K562 (cell line): ENCODE measurements around the gene LEPROT. TPM values are rescaled to one million over a fixed set of nuclear protein-coding genes. Genes with fewer than 3 reads are reported as not detected.
A peak's percentile ranks its signal among the peaks of the same experiment; 100 is the strongest.

Source experiments
- BRF2 ChIP-seq: IDR thresholded peaks from 3 replicates; pipeline ENCODE4 v1.6.1; 2011; ENCODE audit warnings: borderline replicate concordance, mild to moderate bottlenecking; ENCODE audit not compliant: insufficient read length, insufficient read depth
- CBX5 ChIP-seq: IDR thresholded peaks from 2 replicates; pipeline ENCODE4 v1.6.1; 2014; ENCODE audit warnings: low read depth, borderline replicate concordance
- HCFC1 ChIP-seq: IDR thresholded peaks from 2 replicates; pipeline ENCODE4 v1.6.1; 2012; ENCODE audit warnings: low read depth, low read length, improper control_type of control experiment
- HMG20A ChIP-seq: fragments of 450-650 bp; formaldehyde crosslinking; conservative IDR thresholded peaks from 2 replicates; pipeline ENCODE4 v1.4.0; 2020; ENCODE audit warnings: mild to moderate bottlenecking, mixed read lengths
- NCOA1 ChIP-seq: fragments of 450-650 bp; IDR thresholded peaks from 2 replicates; pipeline ENCODE4 v1.6.1; 2016; ENCODE audit warnings: low read depth
- NCOA2 ChIP-seq, 2 experiments: fragments of 450-650 bp; IDR thresholded peaks; 2 replicates each; pipeline ENCODE4 v1.6.1; 2018; ENCODE audit warnings: mild to moderate bottlenecking in 2 of 2, moderate library complexity in 1 of 2; ENCODE audit not compliant: partially characterized antibody in 2 of 2
- NEUROD1 ChIP-seq: fragments of 150-350 bp; IDR thresholded peaks from 2 replicates; pipeline ENCODE4 v1.6.1; 2014; ENCODE audit warnings: borderline replicate concordance, low read length, low read depth; ENCODE audit not compliant: partially characterized antibody
- PYGO2 ChIP-seq: fragments of 450-650 bp; IDR thresholded peaks from 2 replicates; pipeline ENCODE4 v1.6.1; 2016; ENCODE audit warnings: mild to moderate bottlenecking, missing genetic modification characterization, moderate library complexity, missing compliant biosample characterization
- SMAD4 ChIP-seq: fragments of 250-450 bp; sonication (Bioruptor Pico); conservative IDR thresholded peaks from 2 replicates; pipeline ENCODE4 v1.8.0; 2021; ENCODE audit warnings: inconsistent platforms, mild to moderate bottlenecking, moderate library complexity
- SMARCA4 ChIP-seq: fragments of 450-650 bp; IDR thresholded peaks from 2 replicates; pipeline ENCODE4 v1.6.1; 2016
- SOX6 ChIP-seq: fragments of 450-650 bp; IDR thresholded peaks from 2 replicates; pipeline ENCODE4 v1.6.1; 2014; ENCODE audit warnings: mild to moderate bottlenecking
- TEAD4 ChIP-seq, 2 experiments: sonication (generic) in 1 of 2; formaldehyde crosslinking in 1 of 2; IDR thresholded peaks; 2 replicates each; pipeline versions ENCODE4 v1.6.1 to v1.8.0; 2012 to 2022; ENCODE audit warnings: borderline replicate concordance in 1 of 2, inconsistent platforms in 1 of 2, low read length in 1 of 2, mild to moderate bottlenecking in 1 of 2, missing genetic modification reagents in 1 of 2
- XRCC4 ChIP-seq: IDR thresholded peaks from one replicate; pipeline ENCODE4 v1.6.1; 2011; ENCODE audit not compliant: insufficient read depth, insufficient read length; ENCODE audit errors: extremely low read depth
- ZBED1 ChIP-seq: IDR thresholded peaks from 2 replicates; pipeline ENCODE4 v1.6.1; 2014
- ZBTB7A ChIP-seq: IDR thresholded peaks from 2 replicates; pipeline ENCODE4 v1.6.1; 2011; ENCODE audit warnings: low read depth, mild to moderate bottlenecking, low read length, moderate library complexity, borderline replicate concordance; ENCODE audit not compliant: control insufficient read depth
- ZNF133 ChIP-seq: fragments of 250-450 bp; sonication (Bioruptor Pico); IDR thresholded peaks from 2 replicates; pipeline ENCODE4 v1.4.0; 2020; ENCODE audit warnings: mild to moderate bottlenecking
- ZNF212 ChIP-seq: fragments of 450-650 bp; formaldehyde crosslinking; IDR thresholded peaks from 2 replicates; pipeline ENCODE4 v1.4.0; 2020; ENCODE audit warnings: mild to moderate bottlenecking
- ZZZ3 ChIP-seq: fragments of 450-650 bp; IDR thresholded peaks from 2 replicates; pipeline ENCODE4 v1.6.1; 2016; ENCODE audit warnings: antibody characterized with exemption, mild to moderate bottlenecking, moderate library complexity
- polyA plus RNA-seq, 8 experiments: library from polyadenylated mRNA; depleted of rRNA in 4 of 8; stranded (reverse) in 5 of 8; unstranded in 3 of 8; fragments of >200 nt; fragmentation: Nextera tagmentation in 2 of 8; fragmentation: Illumina TruSeq in 1 of 8; extraction: Ambion mirVana in 2 of 8; extraction: Trizol in 1 of 8; gene quantifications; 2 replicates each; pipeline versions ENCODE4 v1.2.1 to v1.2.3, GENCODE V29; 2011 to 2014; ENCODE audit warnings: inconsistent platforms in 1 of 8, missing spikeins in 1 of 8
- total RNA-seq, 7 experiments: library from RNA; depleted of rRNA in 6 of 7; stranded (reverse); fragments of >200 nt in 6 of 7; fragmentation: Illumina TruSeq in 2 of 7; extraction: Trizol in 2 of 7; gene quantifications; 2 replicates each; pipeline versions ENCODE4 v1.2.1 to v1.2.3, GENCODE V29; 2011 to 2021; ENCODE audit warnings: low replicate concordance in 1 of 7
- TF ChIP-seq, protein P1 (sequence below): fragments of 450-650 bp; IDR thresholded peaks from 2 replicates; pipeline ENCODE4 v1.6.1; 2016
- TF ChIP-seq, protein P2 (sequence below), 2 experiments: IDR thresholded peaks; 2 replicates each; pipeline ENCODE4 v1.6.1; 2011; ENCODE audit warnings: borderline replicate concordance in 1 of 2, control low read depth in 1 of 2, low read depth in 1 of 2, low read length in 1 of 2, mild to moderate bottlenecking in 1 of 2, mixed read lengths in 1 of 2, moderate library complexity in 1 of 2; ENCODE audit not compliant: insufficient read depth in 1 of 2, insufficient read length in 1 of 2, poor library complexity in 1 of 2, severe bottlenecking in 1 of 2; ENCODE audit errors: extremely low read depth in 1 of 2
- TF ChIP-seq, protein P3 (sequence below), 3 experiments: fragments of 200-800 bp in 1 of 3; fragments of 250-450 bp in 1 of 3; fragments of 450-650 bp in 1 of 3; sonication (Bioruptor Pico) in 1 of 3; sonication (Bioruptor generic) in 1 of 3; formaldehyde crosslinking in 1 of 3; IDR thresholded peaks; 2 replicates each; pipeline versions ENCODE4 v1.6.1 to v1.8.0; 2016 to 2022; ENCODE audit warnings: mild to moderate bottlenecking in 2 of 3, missing genetic modification characterization in 2 of 3, missing compliant biosample characterization in 1 of 3, moderate library complexity in 1 of 3

The LEPROT gene
- total and polyA plus RNA-seq, 9 of the 15 experiments (the other 6 are each of a cell fraction or from before 2014, with no cell fraction given) = 28.1 to 97.5 (median 45.8) TPM

DNA sequence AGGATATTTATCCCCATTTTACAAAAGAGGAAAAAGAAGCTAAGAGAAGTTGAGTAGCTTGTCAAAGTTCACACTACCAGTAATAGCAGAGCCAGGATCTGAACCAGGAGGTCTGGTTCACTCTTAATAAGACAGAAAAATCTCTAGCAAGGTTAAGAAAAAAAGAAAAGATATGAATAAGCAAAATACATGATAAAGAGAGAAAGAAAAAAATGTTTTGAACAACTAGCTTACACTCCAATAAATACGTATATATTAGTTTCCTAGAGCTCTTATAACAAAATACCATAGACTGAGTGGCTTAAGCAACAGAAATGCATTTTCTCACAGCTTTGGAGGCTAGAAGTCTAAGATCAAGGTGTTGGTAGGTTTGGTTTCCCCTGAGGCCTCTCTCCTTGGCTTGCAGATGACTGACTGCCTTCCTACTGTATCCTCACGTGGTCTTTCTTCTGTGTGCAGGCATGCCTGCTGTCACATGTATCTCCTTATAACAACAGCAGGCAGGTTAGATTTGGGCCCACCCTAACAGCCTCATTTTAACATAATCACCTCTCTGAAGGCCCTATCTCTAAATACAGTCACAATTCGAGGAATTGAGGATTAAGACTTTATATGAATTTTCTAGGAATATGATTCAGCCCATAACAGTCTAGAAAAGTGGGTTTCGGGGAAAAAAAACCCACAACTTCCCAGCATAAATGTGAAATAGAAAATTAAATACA is 60.4 kb downstream of the LEPROT start (continued):
- TF ChIP-seq HMG20A (CRISPR knock-in tag) (no peak), ZZZ3 (no peak), ZBED1 (peak; percentile 29; the same call in 1 of the 2 replicates), BRF2 (no peak), CBX5 (no peak), SOX6 (peak; percentile 93), NCOA1 (peak; percentile 87; the same call in 1 of the 2 replicates), ZNF212 (CRISPR knock-in tag) (no peak), NCOA2 (IDR thresholded peaks at IDR 0.05; ENCODE audit: partially characterized antibody in 2 of 2) (peak; percentile 44 to 62), TEAD4 (IDR thresholded peaks at IDR 0.05; ENCODE audit: low read length) (peak; percentile 89), TEAD4 (CRISPR knock-in tag; IDR thresholded peaks at IDR 0.05; ENCODE audit: borderline replicate concordance) (no peak), NEUROD1 (peak; percentile 48), PYGO2 (tag) (no peak), ZBTB7A (no peak), SMAD4 (CRISPR knock-in tag) (peak; percentile 82), ZNF133 (CRISPR knock-in tag) (no peak), XRCC4 (no peak), SMARCA4 (peak; percentile 92), HCFC1 (no peak)
- TF ChIP-seq, protein P1, sequence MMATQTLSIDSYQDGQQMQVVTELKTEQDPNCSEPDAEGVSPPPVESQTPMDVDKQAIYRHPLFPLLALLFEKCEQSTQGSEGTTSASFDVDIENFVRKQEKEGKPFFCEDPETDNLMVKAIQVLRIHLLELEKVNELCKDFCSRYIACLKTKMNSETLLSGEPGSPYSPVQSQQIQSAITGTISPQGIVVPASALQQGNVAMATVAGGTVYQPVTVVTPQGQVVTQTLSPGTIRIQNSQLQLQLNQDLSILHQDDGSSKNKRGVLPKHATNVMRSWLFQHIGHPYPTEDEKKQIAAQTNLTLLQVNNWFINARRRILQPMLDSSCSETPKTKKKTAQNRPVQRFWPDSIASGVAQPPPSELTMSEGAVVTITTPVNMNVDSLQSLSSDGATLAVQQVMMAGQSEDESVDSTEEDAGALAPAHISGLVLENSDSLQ = peak; percentile 94
- TF ChIP-seq, protein P2, sequence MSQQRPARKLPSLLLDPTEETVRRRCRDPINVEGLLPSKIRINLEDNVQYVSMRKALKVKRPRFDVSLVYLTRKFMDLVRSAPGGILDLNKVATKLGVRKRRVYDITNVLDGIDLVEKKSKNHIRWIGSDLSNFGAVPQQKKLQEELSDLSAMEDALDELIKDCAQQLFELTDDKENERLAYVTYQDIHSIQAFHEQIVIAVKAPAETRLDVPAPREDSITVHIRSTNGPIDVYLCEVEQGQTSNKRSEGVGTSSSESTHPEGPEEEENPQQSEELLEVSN (IDR thresholded peaks at IDR 0.05; ENCODE audit: borderline replicate concordance in 1 of 2, extremely low read depth in 1 of 2, insufficient read depth in 1 of 2, insufficient read length in 1 of 2, low read depth in 1 of 2, low read length in 1 of 2, poor library complexity in 1 of 2, severe bottlenecking in 1 of 2) = peak; percentile 31 to 57
- TF ChIP-seq, protein P3, sequence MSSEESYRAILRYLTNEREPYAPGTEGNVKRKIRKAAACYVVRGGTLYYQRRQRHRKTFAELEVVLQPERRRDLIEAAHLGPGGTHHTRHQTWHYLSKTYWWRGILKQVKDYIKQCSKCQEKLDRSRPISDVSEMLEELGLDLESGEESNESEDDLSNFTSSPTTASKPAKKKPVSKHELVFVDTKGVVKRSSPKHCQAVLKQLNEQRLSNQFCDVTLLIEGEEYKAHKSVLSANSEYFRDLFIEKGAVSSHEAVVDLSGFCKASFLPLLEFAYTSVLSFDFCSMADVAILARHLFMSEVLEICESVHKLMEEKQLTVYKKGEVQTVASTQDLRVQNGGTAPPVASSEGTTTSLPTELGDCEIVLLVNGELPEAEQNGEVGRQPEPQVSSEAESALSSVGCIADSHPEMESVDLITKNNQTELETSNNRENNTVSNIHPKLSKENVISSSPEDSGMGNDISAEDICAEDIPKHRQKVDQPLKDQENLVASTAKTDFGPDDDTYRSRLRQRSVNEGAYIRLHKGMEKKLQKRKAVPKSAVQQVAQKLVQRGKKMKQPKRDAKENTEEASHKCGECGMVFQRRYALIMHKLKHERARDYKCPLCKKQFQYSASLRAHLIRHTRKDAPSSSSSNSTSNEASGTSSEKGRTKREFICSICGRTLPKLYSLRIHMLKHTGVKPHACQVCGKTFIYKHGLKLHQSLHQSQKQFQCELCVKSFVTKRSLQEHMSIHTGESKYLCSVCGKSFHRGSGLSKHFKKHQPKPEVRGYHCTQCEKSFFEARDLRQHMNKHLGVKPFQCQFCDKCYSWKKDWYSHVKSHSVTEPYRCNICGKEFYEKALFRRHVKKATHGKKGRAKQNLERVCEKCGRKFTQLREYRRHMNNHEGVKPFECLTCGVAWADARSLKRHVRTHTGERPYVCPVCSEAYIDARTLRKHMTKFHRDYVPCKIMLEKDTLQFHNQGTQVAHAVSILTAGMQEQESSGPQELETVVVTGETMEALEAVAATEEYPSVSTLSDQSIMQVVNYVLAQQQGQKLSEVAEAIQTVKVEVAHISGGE (CRISPR knock-in tag; IDR thresholded peaks at IDR 0.05) = no peak; a peak in 1 of 6 replicates
